DND-41 (cell line): ENCODE measurements around the gene ABCB8.
A peak's percentile ranks its signal among the peaks of the same experiment; 100 is the strongest.

ENCODE experiments used
- ATAC-seq: fragments of 200-7000 bp; cut with Tn5 transposase; 3 replicates; pipeline ENCODE4 v1.9.1; 2021; ENCODE audit warnings: low read depth; ENCODE audit not compliant: insufficient read depth
- DNase-seq: peaks from one replicate; pipeline ENCODE4 v3.0.0-alpha.2; 2020
- H2AFZ ChIP-seq: 2 replicates; pipeline ENCODE4 v1.6.0; 2012; ENCODE audit warnings: low read depth, low read length
- H3K27ac ChIP-seq: 2 replicates; pipeline ENCODE4 v1.5.1; 2012; ENCODE audit warnings: low read length, inconsistent platforms
- H3K27me3 ChIP-seq: fragments of 200-600 bp; sonication (generic); 2 replicates; pipeline ENCODE4 v1.6.0; 2012; ENCODE audit warnings: low read length, mild to moderate bottlenecking, inconsistent platforms; ENCODE audit not compliant: insufficient read depth, poor library complexity
- H3K36me3 ChIP-seq: 2 replicates; pipeline ENCODE4 v1.5.1; 2012; ENCODE audit warnings: low read length, inconsistent platforms; ENCODE audit not compliant: insufficient read depth
- H3K4me1 ChIP-seq: 2 replicates; pipeline ENCODE4 v1.5.1; 2012; ENCODE audit warnings: mild to moderate bottlenecking, low read length; ENCODE audit not compliant: insufficient read depth
- H3K4me2 ChIP-seq: 2 replicates; pipeline ENCODE4 v1.6.0; 2012; ENCODE audit warnings: mild to moderate bottlenecking, moderate library complexity, low read length, inconsistent platforms; ENCODE audit not compliant: insufficient read depth
- H3K4me3 ChIP-seq, 2 experiments: fragments of 200-600 bp in 1 of 2; shearing (Covaris generic) in 1 of 2; 2 replicates each; pipeline ENCODE4 v1.5.1; 2012 to 2016; ENCODE audit warnings: inconsistent platforms in 2 of 2, low read length in 2 of 2, mild to moderate bottlenecking in 2 of 2, low read depth in 1 of 2, moderate library complexity in 1 of 2
- H3K79me2 ChIP-seq: 2 replicates; pipeline ENCODE4 v1.6.0; 2012; ENCODE audit warnings: low read length, inconsistent platforms; ENCODE audit not compliant: insufficient read depth
- H3K9ac ChIP-seq: 2 replicates; pipeline ENCODE4 v1.6.0; 2012; ENCODE audit warnings: low read depth, mild to moderate bottlenecking, inconsistent platforms, low read length, moderate library complexity
- H3K9me3 ChIP-seq: 2 replicates; pipeline ENCODE4 v1.5.1; 2012; ENCODE audit warnings: low read length, moderate library complexity, mild to moderate bottlenecking, inconsistent platforms; ENCODE audit not compliant: insufficient read depth, severe bottlenecking
- H4K20me1 ChIP-seq: 2 replicates; pipeline ENCODE4 v1.6.0; 2012; ENCODE audit warnings: low read length; ENCODE audit not compliant: insufficient read depth
- CTCF ChIP-seq: IDR thresholded peaks from 2 replicates; pipeline ENCODE4 v1.5.1; 2012; ENCODE audit warnings: borderline replicate concordance, low read length, moderate library complexity, mild to moderate bottlenecking; ENCODE audit not compliant: poor library complexity, severe bottlenecking; ENCODE audit errors: extremely low read depth
- EZH2 ChIP-seq: IDR thresholded peaks from 3 replicates; pipeline ENCODE4 v1.6.1; 2012; ENCODE audit warnings: borderline replicate concordance, low read depth, mild to moderate bottlenecking, moderate library complexity, low read length, inconsistent platforms; ENCODE audit not compliant: severe bottlenecking

ABCB8 gene

GRCh38 chr7:151016505-151016904 lies 11.7 kb upstream of the ABCB8 start:
- Histone ChIP-seq H3K4me3 (no peak overlapping the region), H3K9me3 (no peaks in the 10 kb centered on the region), H2AFZ (no peak overlapping the region), H3K79me2 (no peaks in the 10 kb centered on the region), H3K27ac (no peak overlapping the region), H3K4me1 (peaks cover 17% of the 10 kb centered on the region), H3K4me2 (no peak overlapping the region), H3K27me3 (peaks cover 3% of the 10 kb centered on the region), H3K36me3 (no peaks in the 10 kb centered on the region), H3K9ac (no peak overlapping the region), H4K20me1 (no peaks in the 10 kb centered on the region)
- ATAC-seq (no peak), DNase-seq (no peak)
- TF ChIP-seq EZH2: no peak
- TF ChIP-seq CTCF: no peak

GRCh38 chr7:151016942-151017341 lies 11.3 kb upstream of the ABCB8 start:
- peak overlapping the region; percentile 86 for H3K4me2 ChIP-seq
- H3K27me3 ChIP-seq: peaks cover 3% of the 10 kb centered on the region
- DNase-seq (peak; percentile 37), ATAC-seq (no peak)
- H3K27ac ChIP-seq: no peak overlapping the region
- no peaks in the 10 kb centered on the region for H4K20me1 ChIP-seq
- H3K79me2 ChIP-seq: no peaks in the 10 kb centered on the region
- peaks cover 17% of the 10 kb centered on the region for H3K4me1 ChIP-seq
- H3K4me3 ChIP-seq: 0 out of 4 replicates have a peak overlapping the region, but pooled peaks of 1 of the 2 experiments have one; percentile 57
- no peak overlapping the region for H2AFZ ChIP-seq
- H3K36me3 ChIP-seq: no peaks in the 10 kb centered on the region
- no peak for TF ChIP-seq CTCF
- no peak for TF ChIP-seq EZH2
- H3K9me3 ChIP-seq: no peaks in the 10 kb centered on the region
- no peak overlapping the region for H3K9ac ChIP-seq

GRCh38 chr7:151017370-151017952 lies 10.8 kb upstream of the ABCB8 start:
- peak overlapping the region in 1 of 2 experiments; percentile 57; a peak in 2 of 4 replicates for H3K4me3 ChIP-seq
- no peak; the same call in 2 of the 3 replicates for ATAC-seq
- peak overlapping the region; percentile 53; the same call in 1 of the 2 replicates for H3K27ac ChIP-seq
- H3K9me3 ChIP-seq: no peaks in the 10 kb centered on the region
- no peak for DNase-seq
- peaks cover 17% of the 10 kb centered on the region for H3K4me1 ChIP-seq
- H3K9ac ChIP-seq: peak overlapping the region; percentile 53
- no peaks in the 10 kb centered on the region for H3K36me3 ChIP-seq
- H2AFZ ChIP-seq: peak overlapping the region; percentile 77
- H3K27me3 ChIP-seq: peaks cover 3% of the 10 kb centered on the region
- TF ChIP-seq EZH2: no peak
- no peak for TF ChIP-seq CTCF
- H3K4me2 ChIP-seq: peak overlapping the region; percentile 86
- H3K79me2 ChIP-seq: no peaks in the 10 kb centered on the region
- no peaks in the 10 kb centered on the region for H4K20me1 ChIP-seq
